Amniotic epithelial cell (primary cell): ENCODE data around the gene SET.

ENCODE experiments used
- DNase-seq: peaks from one replicate; pipeline ENCODE4 v3.0.0-alpha.2; 2010; ENCODE audit warnings: low read depth

SET gene

GRCh38 chr9:128688501-128689292 lies at the start of gene SET:
SET (plus strand) TSS chr9:128689222; CDS start chr9:128689583, 361 bp downstream.
- DNase-seq = peak; percentile 85

- DNase-seq = no peak
These were observed 48.4 kb upstream of the SET start for GRCh38 chr9:128640603-128641002.

GRCh38 chr9:128642675-128643245 lies 46.3 kb upstream of the SET start:
- DNase-seq = no peak

GRCh38 chr9:128643519-128644300 lies 45.3 kb upstream of the SET start:
- DNase-seq = no peak

GRCh38 chr9:128648206-128648605 lies 40.8 kb upstream of the SET start:
- DNase-seq = peak; percentile 57

GRCh38 chr9:128651798-128652197 lies 37.2 kb upstream of the SET start:
- no peak for DNase-seq

GRCh38 chr9:128653908-128654307 lies 35.1 kb upstream of the SET start:
- peak; percentile 91 for DNase-seq

- DNase-seq = no peak
These were observed 34.5 kb upstream of the SET start for GRCh38 chr9:128654481-128654880.

GRCh38 chr9:128656416-128657343 lies 32.3 kb upstream of the SET start, which contains the start of gene DYNC2I2:
DYNC2I2 (minus strand) TSS chr9:128656847; CDS start chr9:128656726, 121 bp downstream.
- peak; percentile 84 for DNase-seq

- DNase-seq = no peak
These were observed 31.7 kb upstream of the SET start for GRCh38 chr9:128657344-128657704.

- no peak for DNase-seq
These were observed 31.2 kb upstream of the SET start for GRCh38 chr9:128657796-128658195.

- peak; percentile 69 for DNase-seq
These were observed 22.5 kb upstream of the SET start for GRCh38 chr9:128666481-128666941.

GRCh38 chr9:128669786-128670185 lies 19.2 kb upstream of the SET start:
- DNase-seq = no peak

GRCh38 chr9:128675382-128675781 lies 13.6 kb upstream of the SET start:
- DNase-seq = no peak

GRCh38 chr9:128677794-128678193 lies 11.2 kb upstream of the SET start:
- no peak for DNase-seq

- DNase-seq = peak; percentile 97
These were observed 5.5 kb upstream of the SET start for GRCh38 chr9:128683340-128684064.

- no peak for DNase-seq
These were observed 5.0 kb upstream of the SET start for GRCh38 chr9:128684065-128684324.

GRCh38 chr9:128684325-128685199 lies 4.5 kb upstream of the SET start:
- DNase-seq = peak; percentile 76

GRCh38 chr9:128685636-128686489 lies 3.2 kb upstream of the SET start:
- peak; percentile 51 for DNase-seq
